Mucosa of descending colon (tissue), 3 donors: ENCODE data around the gene SNAPC2. TPM values are rescaled to one million over a fixed set of nuclear protein-coding genes. Genes with fewer than 3 reads are reported as not detected.

Experiments used
- ATAC-seq: fragments of 200-7000 bp; cut with Tn5 transposase; one replicate; pipeline ENCODE4 v1.9.1; 2020; ENCODE audit warnings: mild to moderate bottlenecking, moderate library complexity
- DNase-seq, 3 donors: peaks; one replicate each; pipeline ENCODE4 v3.0.0-alpha.2; 2020
- H3K36me3 ChIP-seq: fragments of 200-600 bp; one replicate; pipeline ENCODE4 v1.8.0; 2021; ENCODE audit warnings: low read depth, mild to moderate bottlenecking
- H3K4me1 ChIP-seq: fragments of 200-600 bp; one replicate; pipeline ENCODE4 v1.8.0; 2021; ENCODE audit warnings: low read depth, mild to moderate bottlenecking
- H3K4me3 ChIP-seq: fragments of 200-600 bp; one replicate; pipeline ENCODE4 v1.8.0; 2021; ENCODE audit warnings: mild to moderate bottlenecking
- H3K9me3 ChIP-seq: fragments of 200-600 bp; one replicate; pipeline ENCODE4 v1.8.0; 2021; ENCODE audit warnings: mild to moderate bottlenecking
- intact Hi-C, 2 donors: fragments of 100-400 bp; cut with DNase I in 1 of 2; cut with micrococcal nuclease in 1 of 2; formaldehyde crosslinking; loops; one replicate each; pipeline versions ENCODE4 v1.11.0 to v1.11.1; 2022; cut with DNase I, micrococcal nuclease
- total RNA-seq, 3 donors: library from RNA; stranded (reverse); fragmentation: NEBNext Ultra II Directional in 2 of 3; extraction: Animal tissue kit (Norgen Biotek cat#: 25700) in 2 of 3; gene quantifications; one replicate each; pipeline versions ENCODE4 v1.2.1 to v1.2.4, GENCODE V29; 2021 to 2023
- TF ChIP-seq, protein P1 (sequence below): fragments of 200-600 bp; IDR thresholded peaks from one replicate; pipeline ENCODE4 v1.8.0; 2022; ENCODE audit warnings: antibody characterized with exemption, mild to moderate bottlenecking
- donor health status: DM: no; HTN: no; CAD: no; lungs with moderate emphysema.
- donor health status: DM: no; HTN: no; CAD: no.
- donor health status: DM: no; HTN: yes; CAD: no.

The SNAPC2 gene
- total RNA-seq, 3 donors from 2014 or later: 10.7 to 22.1 (median 14.7) TPM

GRCh38 chr19:7930765-7931164 is 10.6 kb downstream of the SNAPC2 start:
- H3K36me3 ChIP-seq: no peaks in the 10 kb centered on the region
- TF ChIP-seq, protein P1, sequence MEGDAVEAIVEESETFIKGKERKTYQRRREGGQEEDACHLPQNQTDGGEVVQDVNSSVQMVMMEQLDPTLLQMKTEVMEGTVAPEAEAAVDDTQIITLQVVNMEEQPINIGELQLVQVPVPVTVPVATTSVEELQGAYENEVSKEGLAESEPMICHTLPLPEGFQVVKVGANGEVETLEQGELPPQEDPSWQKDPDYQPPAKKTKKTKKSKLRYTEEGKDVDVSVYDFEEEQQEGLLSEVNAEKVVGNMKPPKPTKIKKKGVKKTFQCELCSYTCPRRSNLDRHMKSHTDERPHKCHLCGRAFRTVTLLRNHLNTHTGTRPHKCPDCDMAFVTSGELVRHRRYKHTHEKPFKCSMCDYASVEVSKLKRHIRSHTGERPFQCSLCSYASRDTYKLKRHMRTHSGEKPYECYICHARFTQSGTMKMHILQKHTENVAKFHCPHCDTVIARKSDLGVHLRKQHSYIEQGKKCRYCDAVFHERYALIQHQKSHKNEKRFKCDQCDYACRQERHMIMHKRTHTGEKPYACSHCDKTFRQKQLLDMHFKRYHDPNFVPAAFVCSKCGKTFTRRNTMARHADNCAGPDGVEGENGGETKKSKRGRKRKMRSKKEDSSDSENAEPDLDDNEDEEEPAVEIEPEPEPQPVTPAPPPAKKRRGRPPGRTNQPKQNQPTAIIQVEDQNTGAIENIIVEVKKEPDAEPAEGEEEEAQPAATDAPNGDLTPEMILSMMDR: no peak
- no peak overlapping the region for H3K4me3 ChIP-seq
- peaks cover 7% of the 10 kb centered on the region for H3K4me1 ChIP-seq
- H3K9me3 ChIP-seq: no peaks in the 10 kb centered on the region
- intact Hi-C loops: no loop called here
- no peak for ATAC-seq
- DNase-seq: no peak

DNA sequence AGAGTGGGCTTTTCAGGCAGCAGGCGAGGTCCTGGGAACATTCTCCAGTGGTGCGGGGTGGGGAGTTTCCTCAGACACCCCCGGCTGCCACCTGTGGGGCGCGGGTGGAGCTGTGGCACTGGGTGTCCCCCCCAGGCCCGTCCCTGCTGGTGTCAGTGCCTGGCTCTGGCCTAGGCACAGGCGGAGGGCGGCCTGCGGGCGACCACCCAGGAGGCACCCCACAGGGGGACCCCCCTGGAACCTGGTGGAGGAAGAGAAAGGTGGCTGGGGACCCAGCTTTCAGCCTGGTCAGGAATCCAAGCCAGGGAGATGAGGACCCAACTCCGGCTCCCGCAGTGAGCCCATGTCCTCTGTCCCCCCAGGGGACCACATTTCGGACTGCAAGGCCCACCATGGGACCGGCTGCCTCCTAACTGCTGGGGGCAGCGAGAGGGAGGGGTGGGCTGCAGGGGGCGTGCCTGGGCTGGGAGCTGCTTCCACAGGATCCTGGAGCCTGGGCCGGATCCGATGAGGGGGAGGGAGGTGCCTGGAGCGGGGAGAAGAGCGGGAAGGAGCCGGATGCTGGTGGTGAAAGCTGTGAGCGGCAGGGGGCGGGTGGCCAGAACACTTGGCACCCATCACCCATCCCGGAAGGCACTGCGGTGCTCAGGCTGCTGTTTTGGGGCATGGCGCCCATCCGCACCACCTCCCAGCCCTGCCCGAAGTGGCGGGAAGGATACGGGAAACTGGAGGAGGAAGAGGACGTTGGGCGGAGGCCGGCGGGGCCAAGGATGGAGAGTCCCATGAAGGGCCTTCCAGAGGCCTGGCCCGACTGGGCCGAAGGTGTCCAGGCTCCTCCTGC is 11.3 kb downstream of the SNAPC2 start:
- H3K4me1 ChIP-seq: peaks cover 3% of the 10 kb centered on the region

DNA sequence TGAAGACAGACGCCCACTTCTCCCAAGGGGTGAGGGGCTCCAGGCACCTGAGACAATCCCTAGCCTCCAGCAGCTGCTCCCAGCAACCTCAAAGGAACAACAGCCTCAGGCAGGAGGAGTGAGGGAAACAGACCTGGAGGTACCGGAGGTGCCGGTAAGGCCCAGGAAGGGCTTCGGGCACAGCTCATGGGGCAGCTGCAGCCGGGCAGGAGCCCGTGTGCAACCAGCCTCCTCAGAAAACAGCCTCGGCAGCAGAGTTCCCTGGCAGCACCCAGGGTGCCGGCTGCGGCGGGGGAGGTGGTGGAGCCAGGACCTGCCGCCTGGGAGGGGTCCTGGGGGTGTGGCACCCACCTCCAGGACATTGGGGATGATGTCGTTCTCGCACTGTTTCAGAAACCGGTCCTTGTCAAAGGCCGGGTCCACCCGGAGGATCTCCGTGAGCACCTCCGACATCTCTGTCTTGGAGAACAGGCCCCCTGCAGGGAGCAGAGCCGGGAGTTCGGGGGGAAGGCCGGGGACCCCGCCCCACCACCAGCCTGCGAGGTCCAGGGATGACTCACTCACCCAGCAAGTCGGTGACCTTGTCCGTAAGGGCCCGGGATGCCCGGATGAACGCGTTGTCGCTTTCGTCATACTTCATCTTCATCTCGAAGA is 12.3 kb downstream of the SNAPC2 start:
- H3K36me3 ChIP-seq: no peaks in the 10 kb centered on the region
- H3K4me1 ChIP-seq: peaks cover 3% of the 10 kb centered on the region
- TF ChIP-seq, protein P1: no peak

More for the DNA sequence above, 11.3 kb downstream of the SNAPC2 start:
- intact Hi-C loops: no loop called here
- H3K4me3 ChIP-seq: no peak overlapping the region
- DNase-seq (peak in 2 of 3 donors; percentile 29 to 56), ATAC-seq (no peak)
- H3K36me3 ChIP-seq: no peaks in the 10 kb centered on the region
- TF ChIP-seq, protein P1: no peak
- H3K9me3 ChIP-seq: no peaks in the 10 kb centered on the region

DNA sequence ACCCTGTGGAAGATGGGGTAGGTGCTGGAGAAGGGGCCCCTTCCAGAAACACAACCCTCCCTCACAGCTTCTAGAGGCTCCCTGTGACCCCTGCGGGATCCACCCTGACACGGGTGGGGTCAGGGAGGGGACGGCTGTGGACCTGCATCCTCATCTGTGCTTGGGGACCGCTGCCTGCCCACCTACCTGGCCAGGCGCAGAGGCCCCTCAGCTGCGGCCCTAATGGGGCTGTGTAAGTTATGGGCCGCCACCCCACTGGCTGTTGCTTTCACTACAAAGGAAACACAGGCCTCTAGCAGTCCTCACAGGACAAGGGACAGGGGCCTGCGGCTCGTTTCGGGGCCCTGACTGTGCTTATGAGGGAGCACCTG is 12.8 kb downstream of the SNAPC2 start:
- Histone ChIP-seq H3K4me1 (peaks cover 3% of the 10 kb centered on the region), H3K9me3 (no peaks in the 10 kb centered on the region), H3K36me3 (no peaks in the 10 kb centered on the region), H3K4me3 (no peak overlapping the region)
- ATAC-seq (no peak), DNase-seq (no peak)
- intact Hi-C loops: no loop called here
- TF ChIP-seq, protein P1: no peak

More for the DNA sequence above, 12.3 kb downstream of the SNAPC2 start:
- ATAC-seq (no peak), DNase-seq (peak in 1 of 3 donors; percentile 22)
- Histone ChIP-seq H3K4me3 (no peak overlapping the region), H3K9me3 (no peaks in the 10 kb centered on the region)
- intact Hi-C loops: no loop called here

GRCh38 chr19:7933411-7933810 is 13.3 kb downstream of the SNAPC2 start:
- Histone ChIP-seq H3K4me1 (peaks cover 3% of the 10 kb centered on the region), H3K9me3 (no peaks in the 10 kb centered on the region), H3K36me3 (no peaks in the 10 kb centered on the region), H3K4me3 (no peak overlapping the region)
- intact Hi-C loops: no loop called here
- DNase-seq (no peak), ATAC-seq (no peak)
- TF ChIP-seq, protein P1: no peak
